Stomach (tissue), 4 donors: ENCODE results near the gene CLIC3.

Experiments used
- CTCF ChIP-seq, 7 experiments: fragments of 450-650 bp in 4 of 7; fragments of 200-600 bp in 3 of 7; sonication (generic) in 3 of 7; IDR thresholded peaks; one replicate each; pipeline ENCODE4 v1.5.1; 2016 to 2019; ENCODE audit warnings: antibody characterized with exemption in 7 of 7, control low read depth in 2 of 7, mild to moderate bottlenecking in 1 of 7
- EP300 ChIP-seq: sonication (generic); formaldehyde crosslinking; IDR thresholded peaks from one replicate; pipeline ENCODE4 v1.6.1; 2017; ENCODE audit warnings: antibody characterized with exemption
- POLR2AphosphoS5 ChIP-seq, 3 donors: sonication (generic); formaldehyde crosslinking; IDR thresholded peaks; one replicate each; pipeline ENCODE4 v1.6.1; 2016; ENCODE audit warnings: antibody characterized with exemption in 3 of 3

- no peak for TF ChIP-seq CTCF (IDR thresholded peaks at IDR 0.05)
- no peak for TF ChIP-seq POLR2AphosphoS5 (IDR thresholded peaks at IDR 0.05)
- TF ChIP-seq EP300 = no peak
Measured at GRCh38 chr9:136963751-136964150, 32.6 kb downstream of the CLIC3 start.
